SH-SY5Y (cell line): ENCODE measurements around the gene EBF3.

ENCODE experiments used
- GATA2 ChIP-seq: IDR thresholded peaks from 2 replicates; pipeline ENCODE4 v1.6.1; 2011; ENCODE audit warnings: mild to moderate bottlenecking, low read depth, low read length
- GATA3 ChIP-seq: IDR thresholded peaks from 2 replicates; pipeline ENCODE4 v1.6.1; 2011; ENCODE audit warnings: low read depth, mild to moderate bottlenecking, low read length, moderate library complexity

DNA sequence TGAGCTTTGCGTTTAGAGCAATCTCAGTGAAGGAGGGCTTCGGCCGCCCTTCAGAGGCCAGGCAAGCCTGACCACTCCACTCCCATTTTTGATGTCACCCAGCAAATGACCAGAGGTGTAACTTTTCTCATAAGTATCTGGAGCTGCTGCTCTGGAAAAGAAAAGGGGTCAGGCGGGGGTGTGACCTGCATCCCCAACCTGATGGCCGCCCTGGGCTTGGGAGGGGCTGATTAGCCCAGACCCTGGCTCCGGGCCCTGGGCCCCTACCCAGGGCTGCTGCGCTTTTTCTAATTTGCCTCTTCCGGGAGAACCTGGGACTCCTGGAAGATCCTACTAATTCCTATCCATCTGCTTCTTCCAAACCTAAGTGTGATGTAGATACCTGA lies 9.6 kb upstream of the EBF3 start:
- TF ChIP-seq GATA2 = no peak
- no peak for TF ChIP-seq GATA3
